Esophagus mucosa (tissue), 1 donor: ENCODE data around the gene RBFOX2. TPM values are rescaled to one million over a fixed set of nuclear protein-coding genes. Genes with fewer than 3 reads are reported as not detected.
"Not testable (repeated sequence)": the region's sequence is repeated elsewhere in the genome, so short reads cannot be mapped to it uniquely, and the experiment has no call there.

Experiments used
- ATAC-seq: fragments of 200-7000 bp; cut with Tn5 transposase; one replicate; pipeline ENCODE4 v1.9.1; 2020
- total RNA-seq: library from RNA; stranded (reverse); gene quantifications from one replicate; pipeline ENCODE4 v1.2.4, GENCODE V29; 2023
- donor health status: DM: yes; HTN: yes; CAD: no.

RBFOX2 gene
- total RNA-seq, 1 donor from 2014 or later, result 42.9 TPM

DNA sequence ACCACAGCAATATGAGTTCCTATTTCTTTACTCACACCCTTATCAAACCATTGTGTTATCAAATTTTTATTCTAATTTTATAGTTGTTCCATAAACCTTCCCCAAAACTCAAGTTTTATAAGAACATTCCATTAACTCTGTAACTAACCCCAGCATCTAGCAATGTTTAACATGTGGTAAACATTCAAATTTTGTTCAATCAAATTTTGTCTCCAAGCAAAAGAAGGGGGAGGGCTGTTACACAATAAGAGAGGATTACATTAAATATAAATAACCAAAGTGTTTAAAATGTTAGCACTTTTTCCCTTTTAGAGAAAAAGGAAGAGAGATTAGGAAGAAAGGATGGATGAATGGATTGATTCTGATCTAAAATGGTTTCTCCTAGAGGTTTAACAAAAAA lies 20.5 kb downstream of the RBFOX2 start:
- no peak for ATAC-seq

DNA sequence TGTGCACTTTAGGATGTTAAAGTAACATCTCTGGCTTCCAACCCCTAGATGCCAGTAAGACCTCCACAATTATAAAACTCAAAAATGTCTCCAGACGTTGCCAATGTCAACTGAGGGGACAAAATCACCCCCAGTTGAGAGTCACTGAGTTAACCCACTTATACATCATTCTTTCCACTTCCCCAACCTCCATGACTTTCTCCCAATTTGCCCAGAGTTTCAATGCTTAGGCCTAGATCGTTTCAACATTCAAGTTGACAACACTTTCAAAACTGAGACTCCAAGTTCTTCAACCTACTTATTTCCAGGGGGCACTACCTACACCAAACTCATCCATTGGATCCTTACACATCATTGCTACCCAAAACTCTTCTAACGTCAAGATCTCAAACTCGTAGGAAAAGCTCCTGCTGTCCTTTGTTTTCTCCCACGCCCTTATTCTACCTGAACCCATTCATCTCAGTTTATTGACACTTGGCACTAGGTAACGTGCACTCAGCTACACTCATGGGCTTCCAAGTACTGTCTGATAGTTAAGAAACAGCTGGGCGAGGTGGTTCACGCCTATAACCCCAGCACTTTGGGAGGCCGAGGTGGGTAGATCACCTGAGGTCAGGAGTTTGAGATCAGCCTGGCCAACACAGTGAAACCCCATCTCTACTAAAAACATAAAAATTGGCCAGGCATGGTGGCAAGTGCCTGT lies 24.5 kb downstream of the RBFOX2 start:
- ATAC-seq, result no peak

DNA sequence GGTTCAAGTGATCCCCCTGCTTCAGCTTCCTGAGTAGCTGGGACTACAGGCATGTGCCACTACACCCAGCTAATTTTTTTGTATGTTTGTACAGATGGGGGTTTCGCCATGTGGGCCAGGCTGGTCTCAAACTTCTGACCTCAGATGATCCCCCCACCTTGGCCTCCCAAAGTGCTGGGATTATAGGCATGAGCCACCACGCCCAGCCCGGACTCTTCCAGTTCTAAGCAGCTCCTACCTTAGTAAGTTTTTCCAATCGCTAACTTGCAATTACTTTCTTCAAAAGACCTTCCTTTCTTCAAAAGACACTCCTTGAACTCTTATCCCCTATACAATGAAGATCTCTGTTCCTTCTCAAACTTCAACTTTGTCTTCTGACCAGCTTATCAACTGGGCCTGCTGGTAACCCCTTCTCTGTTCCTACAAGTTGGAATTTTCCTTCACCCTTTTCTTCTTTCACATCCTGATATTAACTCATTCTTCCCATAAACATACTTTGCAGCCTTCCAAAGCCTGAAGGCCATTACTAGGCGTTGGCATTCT lies 25.8 kb downstream of the RBFOX2 start:
- ATAC-seq, result no peak

DNA sequence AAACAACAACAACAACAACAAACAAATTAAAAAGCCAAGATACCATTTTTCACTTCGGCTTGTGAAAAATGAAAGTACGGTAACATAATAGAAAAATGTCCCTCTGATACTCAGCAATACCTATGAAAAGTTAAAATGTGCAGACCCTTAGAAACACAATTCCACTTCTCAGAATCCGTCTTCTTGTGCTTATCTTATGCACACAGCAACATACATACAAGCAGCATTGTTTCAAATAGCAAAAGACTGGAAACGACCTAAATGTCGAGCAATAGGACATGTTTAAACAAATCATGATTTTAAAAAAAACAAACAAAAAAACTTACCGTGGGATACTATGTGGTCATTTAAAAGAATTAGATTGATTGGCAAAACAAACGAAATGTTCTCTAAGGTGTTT lies 26.5 kb downstream of the RBFOX2 start:
- no peak for ATAC-seq

DNA sequence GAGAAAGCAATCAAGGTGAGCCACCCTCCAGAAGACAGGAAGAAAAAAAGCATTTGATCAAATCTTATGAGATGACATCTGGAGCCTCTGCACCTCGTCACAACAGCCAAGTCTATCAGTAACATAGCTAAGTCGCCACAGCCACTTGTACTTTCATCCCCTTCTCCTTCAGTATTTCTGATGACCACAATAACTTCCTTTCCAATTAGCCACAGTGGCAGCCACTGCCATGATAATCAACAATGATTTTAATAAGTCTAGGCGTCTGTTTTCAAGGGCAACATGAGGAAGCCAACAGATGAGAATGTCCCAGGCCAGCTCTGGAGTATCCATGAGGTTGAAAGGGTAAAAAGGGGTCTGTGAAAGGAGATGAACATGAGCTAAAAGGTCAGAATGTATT lies 29.9 kb downstream of the RBFOX2 start:
- no peak for ATAC-seq

DNA sequence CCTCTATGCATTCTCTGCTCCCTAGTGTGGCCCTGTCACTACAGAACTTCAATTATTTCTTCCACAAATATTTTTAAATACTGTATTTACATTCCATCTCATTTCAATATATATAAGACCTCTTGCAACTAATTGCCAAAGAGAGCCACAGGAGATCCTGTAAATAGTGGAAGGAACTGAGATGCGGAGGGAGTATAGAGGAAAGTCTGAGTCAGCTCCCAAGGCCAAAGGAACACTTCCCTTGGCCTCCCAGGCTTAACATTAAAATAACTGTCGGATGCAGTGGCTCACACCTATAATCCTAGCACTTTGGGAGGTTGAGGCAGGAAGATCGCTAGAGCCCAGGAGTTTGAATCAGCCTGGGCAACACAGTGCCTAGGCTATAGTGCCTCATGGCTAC lies 31.2 kb downstream of the RBFOX2 start:
- ATAC-seq, result no peak

DNA sequence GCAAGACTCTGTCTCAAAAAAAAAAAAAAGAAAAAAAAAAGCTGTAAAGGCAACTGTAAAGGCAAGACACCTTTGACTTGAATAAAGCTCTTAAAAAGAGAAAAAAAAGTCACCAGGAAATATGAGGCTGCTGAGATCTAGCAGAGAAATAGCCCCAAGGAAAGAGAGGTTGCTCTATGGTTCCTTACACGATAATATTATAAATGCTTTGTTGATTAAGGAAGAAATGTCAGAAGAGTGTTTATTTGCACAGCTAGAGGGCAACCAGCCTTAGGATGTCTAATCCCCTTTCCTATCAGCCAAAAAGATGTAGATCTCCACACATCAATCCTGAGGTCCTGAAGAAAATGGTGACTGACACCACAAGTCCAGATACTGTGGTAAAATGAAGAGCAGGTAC lies 32.0 kb downstream of the RBFOX2 start:
- ATAC-seq, result no peak

DNA sequence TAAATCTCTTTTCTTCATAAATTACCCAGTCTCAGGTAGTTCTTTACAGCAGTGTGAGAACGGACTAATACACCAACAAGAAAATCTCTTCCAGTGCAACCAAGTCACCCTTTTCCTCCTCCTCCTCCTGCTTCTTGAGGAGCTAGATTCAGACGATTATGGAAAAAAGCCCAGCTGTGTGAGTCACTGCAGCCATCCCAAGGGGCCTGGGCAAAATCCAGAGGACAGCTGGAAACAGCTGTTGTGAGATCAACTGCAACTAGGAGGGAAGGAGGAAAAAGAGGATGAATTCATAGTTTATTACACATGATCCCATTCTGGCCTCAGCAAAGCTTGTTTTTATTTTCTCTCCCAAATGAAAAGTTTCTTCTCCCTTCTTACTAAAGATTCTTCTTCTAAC lies 32.9 kb downstream of the RBFOX2 start:
- ATAC-seq, result no peak

DNA sequence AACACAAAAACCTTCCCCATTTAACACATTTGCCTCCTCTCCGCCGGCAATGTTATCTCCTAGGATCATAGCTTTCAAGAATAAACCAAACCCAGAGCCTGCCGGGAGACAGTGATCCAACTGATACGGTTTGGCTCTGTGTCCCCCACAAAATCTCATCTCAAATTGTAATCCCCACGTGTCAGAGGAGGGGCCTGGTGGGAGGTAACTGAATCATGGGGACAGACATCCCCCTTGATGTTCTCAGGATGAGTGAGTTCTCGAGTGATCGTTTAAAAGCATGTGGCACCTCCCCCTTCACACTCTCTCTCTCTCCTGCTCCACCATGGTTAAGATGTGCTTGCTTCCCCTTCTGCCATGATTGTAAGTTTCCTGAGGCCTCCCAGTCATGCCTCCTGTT lies 33.3 kb downstream of the RBFOX2 start:
- no peak for ATAC-seq

DNA sequence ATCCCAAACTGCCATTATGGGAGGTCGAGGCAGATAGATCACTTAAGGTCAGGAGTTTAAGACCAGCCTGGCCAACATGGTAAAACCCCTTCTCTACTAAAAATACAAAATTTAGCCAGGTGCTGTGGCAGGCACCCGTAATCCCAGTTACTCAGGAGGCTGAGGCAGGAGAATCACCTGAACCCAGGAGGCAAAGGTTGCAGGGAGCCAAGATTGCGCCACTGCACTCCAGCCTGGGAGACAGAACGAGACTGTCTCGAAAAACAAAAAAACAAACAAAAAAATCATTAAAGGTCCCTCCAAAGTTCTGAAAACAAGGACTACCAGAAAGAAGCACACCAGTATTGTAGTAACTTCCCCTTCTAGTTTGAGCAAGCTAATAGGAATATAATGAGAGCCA lies 34.9 kb downstream of the RBFOX2 start:
- ATAC-seq, result not testable (repeated sequence)

DNA sequence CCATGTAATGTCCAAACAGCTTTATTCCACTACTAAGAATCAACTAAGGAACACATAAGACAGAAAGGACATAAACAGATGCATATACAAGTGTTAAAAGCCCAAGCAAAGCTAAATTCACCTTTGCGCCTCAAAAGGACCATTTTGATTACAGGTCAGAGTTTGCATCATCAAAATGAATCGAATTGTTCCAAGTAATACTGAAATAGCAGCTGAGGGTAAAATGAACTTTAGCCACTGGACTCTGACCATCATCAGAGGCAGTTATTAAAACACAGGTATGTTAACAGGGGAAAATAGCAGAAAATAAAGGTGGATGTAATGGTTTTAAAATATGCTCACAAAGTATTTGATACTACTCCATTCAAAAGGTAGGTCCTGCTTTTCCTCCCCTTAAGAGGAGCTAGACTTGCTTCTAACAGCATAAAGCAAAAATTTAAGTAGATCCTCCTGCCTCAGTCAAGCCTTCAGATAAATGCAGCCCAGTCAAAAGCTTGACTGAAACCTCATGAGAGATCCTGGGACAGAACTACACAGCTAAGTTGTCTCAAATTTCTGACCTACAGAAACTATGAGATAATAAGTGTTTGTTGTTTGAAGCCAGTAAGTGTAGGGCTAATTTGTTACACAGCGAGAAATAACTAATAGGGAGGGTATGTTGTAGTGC lies 35.4 kb downstream of the RBFOX2 start:
- no peak for ATAC-seq

DNA sequence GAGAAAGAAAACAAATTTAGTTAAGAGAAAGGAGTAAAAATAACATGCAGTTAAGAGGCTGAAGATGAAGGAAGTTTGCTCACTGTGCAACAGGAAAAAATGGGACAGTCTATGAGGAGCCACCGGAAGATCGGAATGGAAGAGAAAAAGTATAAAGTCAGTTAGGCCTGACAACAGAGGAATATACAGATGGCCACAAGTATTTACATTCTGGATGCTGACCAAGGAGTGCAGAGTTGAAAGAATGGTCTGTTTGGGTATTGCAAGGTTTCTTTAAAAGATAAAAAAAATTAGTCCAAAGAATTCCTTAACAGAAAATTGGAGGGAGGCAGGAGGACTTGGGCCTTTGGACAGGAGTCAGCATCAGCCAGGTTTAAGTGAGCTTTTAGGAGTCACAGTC lies 37.5 kb downstream of the RBFOX2 start:
- no peak for ATAC-seq

DNA sequence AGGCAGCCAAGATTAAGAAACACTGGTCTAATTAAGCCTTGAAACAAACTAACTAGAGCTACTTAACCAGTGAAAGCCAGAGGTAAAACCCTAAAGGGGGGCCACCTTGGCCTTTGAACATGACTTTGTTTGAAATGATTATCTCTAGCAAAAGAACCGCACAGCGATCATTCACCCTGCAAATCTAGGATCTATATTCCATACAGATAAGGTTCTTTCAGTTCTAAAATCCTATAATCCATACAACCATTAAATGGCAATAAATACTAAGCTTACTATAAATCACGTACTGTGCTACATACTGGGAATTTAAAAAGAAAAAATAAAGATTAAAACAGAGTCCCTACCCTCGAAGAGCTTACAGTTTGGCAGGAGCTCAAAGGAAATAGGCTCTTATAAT lies 40.6 kb downstream of the RBFOX2 start:
- ATAC-seq, result no peak

DNA sequence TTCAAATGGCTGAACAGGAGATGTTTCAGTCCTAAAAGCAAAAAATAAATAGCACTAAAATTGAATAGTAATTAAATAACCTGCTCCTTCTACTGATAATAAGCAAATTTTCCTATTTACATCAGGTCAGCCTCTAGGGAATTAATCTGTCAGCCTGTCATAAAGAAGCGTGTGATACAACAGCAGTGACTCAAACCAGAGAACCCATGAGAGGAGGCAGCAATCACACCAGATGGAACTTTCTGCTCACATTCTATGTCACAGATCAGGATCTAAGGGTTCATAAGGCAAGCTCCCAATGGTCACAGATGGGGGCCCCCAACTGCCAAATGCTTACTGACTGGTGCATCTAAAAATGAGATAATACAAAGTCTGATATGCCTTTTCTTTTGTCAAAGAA lies 41.1 kb downstream of the RBFOX2 start:
- no peak for ATAC-seq

DNA sequence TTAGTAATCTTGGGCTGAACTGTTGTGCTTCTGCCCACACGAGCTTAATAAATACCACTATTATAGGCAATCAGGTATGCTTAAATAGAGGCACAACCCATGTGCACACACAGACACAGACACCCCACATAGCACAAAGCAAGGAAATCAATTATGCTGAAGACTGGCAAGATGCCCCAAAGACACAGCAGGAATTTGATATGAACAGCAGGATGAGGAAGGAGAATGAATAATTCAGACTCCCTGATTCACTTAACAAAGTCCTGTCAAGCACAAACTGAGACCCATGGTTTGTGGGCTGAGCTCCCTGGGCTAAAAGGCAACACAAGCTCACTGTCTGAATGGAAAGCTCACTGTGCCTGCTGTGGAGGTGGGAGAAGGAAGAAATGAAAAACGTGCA lies 42.5 kb downstream of the RBFOX2 start:
- no peak for ATAC-seq

DNA sequence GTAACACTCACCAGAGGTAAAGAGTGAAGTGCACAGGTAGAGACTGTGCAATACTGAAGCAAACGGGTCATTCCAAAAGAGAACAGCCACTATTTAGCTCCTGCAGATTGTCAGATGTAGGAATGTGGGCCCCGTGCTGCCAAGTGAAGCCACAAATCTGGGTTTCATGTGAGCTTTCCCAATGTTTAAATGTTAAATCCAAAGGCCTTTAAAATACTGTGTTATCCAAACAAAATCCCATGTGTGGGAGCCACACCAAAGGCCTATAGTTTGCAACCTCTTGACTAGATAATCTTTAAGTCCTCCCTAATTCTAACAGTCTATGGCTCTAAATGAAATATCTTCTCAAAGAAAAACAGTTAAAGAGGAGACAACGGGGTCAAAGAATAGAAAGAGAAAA lies 43.3 kb downstream of the RBFOX2 start:
- no peak for ATAC-seq

DNA sequence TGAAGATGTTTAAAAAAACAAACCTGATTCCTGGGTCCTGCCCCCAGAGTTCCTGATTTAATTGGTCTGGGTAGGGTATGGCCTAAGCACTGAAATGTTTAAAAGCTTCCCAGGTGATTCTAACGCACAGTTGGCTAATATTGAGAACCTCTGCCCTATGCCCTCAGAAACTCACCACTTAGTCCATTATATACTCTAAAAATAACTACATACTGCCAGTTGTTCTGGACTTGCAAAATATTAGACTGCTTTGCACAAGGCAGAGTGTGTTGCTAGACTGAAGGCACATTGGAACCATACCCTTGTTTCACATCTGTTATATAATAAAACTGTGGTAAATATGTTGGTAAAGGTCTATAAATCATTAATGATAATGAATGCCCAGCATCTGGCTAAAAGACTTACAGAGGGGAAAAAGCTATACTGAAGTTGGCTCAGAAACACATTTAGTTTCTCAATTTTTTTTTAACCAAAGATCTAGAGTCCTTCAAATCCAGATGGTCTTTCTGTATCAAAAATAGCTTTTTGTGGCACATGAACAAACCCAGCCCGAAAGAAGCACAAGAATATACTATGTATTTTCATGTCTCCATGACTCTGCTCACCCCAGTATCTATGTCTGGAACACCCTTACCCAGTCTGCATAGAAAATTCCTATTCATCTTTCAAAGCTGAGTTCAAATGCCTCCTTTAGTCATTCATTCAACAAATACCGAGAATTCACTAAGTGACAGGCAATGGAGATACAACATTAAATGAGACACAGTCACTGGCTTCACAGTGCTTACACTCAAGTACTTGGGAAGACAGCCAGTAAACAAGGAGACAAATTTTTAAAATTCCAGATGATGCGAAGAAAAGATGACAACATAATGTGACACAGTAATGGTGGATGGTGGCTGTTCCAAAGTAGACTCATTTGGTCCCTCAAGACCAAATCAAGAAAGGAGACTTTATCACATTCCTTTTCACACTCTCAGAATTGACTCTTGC lies 44.1 kb downstream of the RBFOX2 start:
- no peak for ATAC-seq

DNA sequence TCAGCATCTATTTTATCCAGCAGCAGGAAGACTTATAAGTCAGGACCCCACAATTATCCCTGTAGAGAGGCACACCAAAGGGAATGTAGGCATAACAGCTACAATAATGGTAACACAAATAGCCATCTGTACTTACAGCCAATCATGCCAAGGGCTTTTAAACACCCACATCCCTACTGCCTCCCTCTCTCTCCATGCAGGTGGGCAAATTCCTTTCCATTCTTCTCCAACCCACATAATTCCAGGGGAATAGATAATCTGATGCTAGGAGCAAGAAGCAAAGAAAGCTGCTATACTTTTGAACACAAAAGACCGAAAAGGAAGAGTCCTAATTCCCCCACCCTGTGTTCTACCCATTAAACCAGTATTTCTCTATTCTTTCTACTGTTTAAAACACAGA lies 46.7 kb downstream of the RBFOX2 start:
- no peak for ATAC-seq

DNA sequence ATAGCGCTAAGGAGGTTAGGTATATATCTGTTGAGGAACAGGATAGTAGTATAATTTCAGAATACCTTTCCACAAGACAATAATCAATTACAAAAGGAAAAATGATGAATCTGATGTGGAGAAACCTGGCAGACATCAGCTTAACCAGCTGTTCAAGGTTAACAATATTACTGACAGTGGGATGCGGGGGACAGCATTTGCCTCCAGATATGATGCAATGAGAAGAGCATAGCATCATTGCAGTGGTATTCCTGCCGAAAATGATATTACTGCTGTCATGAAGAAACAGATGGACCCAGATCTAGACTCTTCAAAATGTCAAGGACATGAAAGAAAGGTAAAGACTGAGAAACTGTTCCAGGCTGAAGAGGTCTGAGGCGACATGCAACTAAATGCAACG lies 49.7 kb downstream of the RBFOX2 start:
- ATAC-seq, result no peak

DNA sequence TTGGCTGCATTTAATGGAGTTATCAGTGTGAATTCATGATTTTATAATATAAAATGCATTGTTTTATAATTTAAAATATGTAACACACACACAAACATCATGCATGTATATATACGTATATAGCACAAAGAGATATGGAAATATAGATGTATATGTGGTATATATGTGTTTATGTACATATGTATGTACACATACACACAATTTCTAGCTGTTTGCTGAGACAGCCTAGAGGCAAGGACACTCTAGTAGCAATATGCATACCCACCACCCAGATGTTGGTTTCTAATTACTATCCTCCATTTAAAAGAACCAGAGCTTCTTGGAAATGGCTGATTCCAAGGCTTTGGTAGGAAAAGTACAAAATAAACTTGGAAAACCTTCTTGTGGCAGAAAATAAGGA lies 50.4 kb downstream of the RBFOX2 start:
- no peak for ATAC-seq

DNA sequence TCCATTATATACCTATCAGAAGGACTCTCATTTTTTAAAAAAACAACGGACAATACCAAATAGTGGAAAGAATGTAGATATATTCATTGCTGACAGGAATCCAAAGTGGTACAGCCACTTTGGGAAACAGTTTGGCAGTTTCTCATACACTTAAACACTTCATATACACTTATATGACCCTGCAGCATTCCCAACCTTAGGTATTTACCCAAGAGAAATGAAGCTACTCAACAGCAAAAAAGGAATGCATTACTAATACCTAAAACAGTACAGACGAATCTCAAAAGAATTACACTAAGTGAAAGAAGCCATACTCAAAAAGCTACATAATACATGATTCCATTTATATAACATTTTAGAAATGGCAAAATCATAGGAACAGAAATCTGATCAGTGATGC lies 51.5 kb downstream of the RBFOX2 start:
- no peak for ATAC-seq

DNA sequence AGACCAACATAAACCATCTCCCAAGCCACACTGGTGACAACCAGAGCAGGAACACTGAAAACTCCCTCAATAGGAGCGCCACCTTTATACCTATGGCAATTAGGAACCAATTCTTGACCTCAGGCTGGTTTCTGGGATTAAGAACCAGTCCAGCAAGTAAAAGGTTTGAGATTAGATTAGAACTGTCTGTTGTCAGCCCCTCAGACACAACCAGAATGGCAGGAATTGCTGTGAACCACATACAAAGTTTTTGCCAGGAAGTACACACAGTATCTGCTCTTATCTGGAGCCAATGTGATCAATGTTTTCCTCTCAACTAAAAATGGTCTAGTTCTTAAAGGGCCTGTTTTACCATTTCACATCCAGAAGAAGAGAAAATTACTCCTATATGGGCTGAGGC lies 55.2 kb downstream of the RBFOX2 start:
- no peak for ATAC-seq

DNA sequence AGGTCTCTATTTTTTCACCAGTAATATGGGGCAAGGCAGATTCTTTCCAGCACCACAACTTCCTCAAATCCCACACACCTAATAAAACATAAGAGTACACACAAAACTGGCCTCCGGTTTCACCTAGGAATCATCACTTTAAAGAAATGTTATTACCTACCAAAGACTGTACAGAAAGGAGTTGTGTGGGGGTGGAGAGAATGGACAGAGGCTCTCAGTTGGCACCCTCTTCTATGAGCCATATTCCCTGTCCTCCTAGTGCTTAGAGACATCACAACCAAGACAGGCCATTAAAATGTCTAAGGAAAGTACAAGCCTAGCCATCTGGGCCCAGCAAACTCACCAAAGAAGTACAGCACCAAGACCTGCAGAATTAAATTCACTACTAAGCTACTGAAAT lies 56.1 kb downstream of the RBFOX2 start:
- ATAC-seq, result no peak
